Trophoblast cell (in vitro differentiated cells and primary cell): ENCODE results near the gene PAEP.

ENCODE experiments used
- DNase-seq, 2 donors: peaks; one replicate each; pipeline ENCODE4 v3.0.0-alpha.2; 2016
- H2AFZ ChIP-seq: 2 replicates; pipeline ENCODE4 v1.6.1; 2013; ENCODE audit warnings: low read length, moderate library complexity, mild to moderate bottlenecking; ENCODE audit not compliant: insufficient read depth, poor library complexity
- H2AK5ac ChIP-seq: 2 replicates; pipeline ENCODE4 v1.6.1; 2013; ENCODE audit warnings: mild to moderate bottlenecking, low read length
- H2BK120ac ChIP-seq: 2 replicates; pipeline ENCODE4 v1.6.1; 2013; ENCODE audit warnings: low read length, mild to moderate bottlenecking, moderate library complexity; ENCODE audit not compliant: insufficient read depth, poor library complexity
- H2BK12ac ChIP-seq: 2 replicates; pipeline ENCODE4 v1.6.1; 2013; ENCODE audit warnings: mild to moderate bottlenecking, low read length, moderate library complexity
- H2BK5ac ChIP-seq: 2 replicates; pipeline ENCODE4 v1.6.1; 2013; ENCODE audit warnings: low read length, low read depth, moderate library complexity, mild to moderate bottlenecking; ENCODE audit not compliant: poor library complexity
- H3K14ac ChIP-seq: 2 replicates; pipeline ENCODE4 v1.6.1; 2013; ENCODE audit warnings: mild to moderate bottlenecking, low read length
- H3K18ac ChIP-seq: 2 replicates; pipeline ENCODE4 v1.6.1; 2013; ENCODE audit warnings: mild to moderate bottlenecking, low read length
- H3K23ac ChIP-seq: 2 replicates; pipeline ENCODE4 v1.6.1; 2013; ENCODE audit warnings: low read length
- H3K27ac ChIP-seq: 2 replicates; pipeline ENCODE4 v1.5.1; 2013; ENCODE audit warnings: low read depth, mild to moderate bottlenecking, inconsistent platforms, low read length, moderate library complexity
- H3K27me3 ChIP-seq: 2 replicates; pipeline ENCODE4 v1.6.1; 2013; ENCODE audit warnings: inconsistent platforms, mild to moderate bottlenecking, low read length, moderate library complexity; ENCODE audit not compliant: insufficient read depth
- H3K36me3 ChIP-seq, 2 experiments: 1 replicate in 1 of 2; 2 replicates in 1 of 2; pipeline ENCODE4 v1.6.1; 2013; ENCODE audit warnings: low read length in 2 of 2, mild to moderate bottlenecking in 2 of 2, moderate library complexity in 1 of 2; ENCODE audit not compliant: insufficient read depth in 2 of 2, control insufficient read depth in 1 of 2
- H3K4ac ChIP-seq: 2 replicates; pipeline ENCODE4 v1.6.1; 2013; ENCODE audit warnings: low read depth, mild to moderate bottlenecking, low read length, moderate library complexity
- H3K4me1 ChIP-seq, 2 experiments: 1 replicate in 1 of 2; 2 replicates in 1 of 2; pipeline ENCODE4 v1.6.1; 2013; ENCODE audit warnings: low read length in 2 of 2, mild to moderate bottlenecking in 2 of 2, moderate library complexity in 1 of 2; ENCODE audit not compliant: insufficient read depth in 2 of 2, control insufficient read depth in 1 of 2
- H3K4me2 ChIP-seq: 2 replicates; pipeline ENCODE4 v1.6.1; 2013; ENCODE audit warnings: inconsistent platforms, mild to moderate bottlenecking, low read length, moderate library complexity
- H3K4me3 ChIP-seq: 2 replicates; pipeline ENCODE4 v1.5.1; 2013; ENCODE audit warnings: mild to moderate bottlenecking, low read depth, low read length, inconsistent platforms
- H3K79me1 ChIP-seq: one replicate; pipeline ENCODE4 v1.6.1; 2013; ENCODE audit warnings: low read length
- H3K79me2 ChIP-seq: 2 replicates; pipeline ENCODE4 v1.6.1; 2013; ENCODE audit warnings: low read length, mild to moderate bottlenecking; ENCODE audit not compliant: control insufficient read depth, insufficient read depth, poor library complexity
- H3K9ac ChIP-seq: 2 replicates; pipeline ENCODE4 v1.6.1; 2013; ENCODE audit warnings: mild to moderate bottlenecking, low read length
- H3K9me3 ChIP-seq: 2 replicates; pipeline ENCODE4 v1.6.1; 2013; ENCODE audit warnings: low read depth, mild to moderate bottlenecking, control low read depth, inconsistent platforms, low read length; ENCODE audit not compliant: insufficient read depth
- H4K12ac ChIP-seq: 2 replicates; pipeline ENCODE4 v1.6.1; 2013; ENCODE audit warnings: low read depth, mild to moderate bottlenecking, low read length, moderate library complexity
- H4K8ac ChIP-seq: 2 replicates; pipeline ENCODE4 v1.6.1; 2013; ENCODE audit warnings: low read depth, mild to moderate bottlenecking, low read length, moderate library complexity
- H4K91ac ChIP-seq: one replicate; pipeline ENCODE4 v1.6.1; 2013; ENCODE audit warnings: low read depth, mild to moderate bottlenecking, low read length, moderate library complexity
- WGBS: extraction: QIAGEN DNeasy Blood & Tissue Kit; methylation state at CpG from one replicate; pipeline ENCODE4 v1.1.7; 2013; ENCODE audit warnings: missing lambda C conversion rate; ENCODE audit not compliant: insufficient read length, insufficient coverage; ENCODE audit errors: extremely low coverage; 5-methylcytosine and 5-hydroxymethylcytosine counted together

PAEP gene

DNA sequence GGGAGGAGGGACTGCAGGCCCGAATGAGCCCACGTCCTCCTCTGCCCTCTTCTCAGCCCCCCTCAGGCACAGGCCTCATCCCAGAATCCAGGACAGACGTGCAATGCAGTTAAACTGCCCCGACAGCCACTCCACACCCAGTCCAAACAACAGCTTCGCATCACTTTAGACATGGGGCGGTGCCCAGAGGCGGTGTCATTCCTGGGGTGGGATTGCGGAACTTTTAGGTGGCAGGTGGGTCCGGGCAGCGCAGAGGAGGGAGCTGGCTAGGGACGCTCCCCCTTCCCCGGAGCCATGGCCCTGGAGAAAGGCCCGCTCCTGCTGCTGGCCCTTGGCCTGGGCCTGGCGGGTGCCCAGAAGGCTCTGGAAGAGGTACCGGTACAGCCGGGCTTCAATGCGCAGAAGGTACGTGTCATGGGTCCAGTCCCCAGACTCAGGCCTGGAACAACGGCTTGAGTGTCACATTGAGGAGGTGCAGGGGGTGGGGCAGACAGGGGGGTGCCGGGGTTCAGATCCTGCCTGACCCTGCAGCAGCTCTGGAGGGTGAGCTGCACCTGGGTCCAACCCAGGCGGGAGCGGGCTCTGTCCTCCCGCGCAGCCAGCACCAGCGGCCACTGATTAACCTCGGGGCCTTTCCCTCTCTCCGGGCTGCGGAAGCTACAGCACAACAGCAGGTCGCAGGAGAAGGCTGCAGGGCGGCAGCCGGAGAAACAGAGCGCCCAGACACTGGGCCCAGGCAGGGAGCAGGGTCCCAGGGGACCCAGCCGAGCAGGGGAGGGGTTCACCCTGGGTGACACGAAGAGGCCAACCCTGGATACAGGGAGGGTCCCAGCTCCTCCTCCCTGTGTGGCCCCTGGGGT, 52.6 kb downstream of the PAEP start:
- Histone ChIP-seq H2AFZ (no peak overlapping the region), H2AK5ac (no peak overlapping the region), H4K12ac (no peak overlapping the region), H3K27ac (no peak overlapping the region), H4K91ac (no peak overlapping the region), H2BK12ac (no peak overlapping the region), H3K79me2 (no peaks in the 10 kb centered on the region), H3K4me3 (no peak overlapping the region), H2BK5ac (no peak overlapping the region), H3K9me3 (peaks cover 11% of the 10 kb centered on the region), H3K36me3 (no peaks in the 10 kb centered on the region), H3K4me2 (no peak overlapping the region), H3K14ac (no peak overlapping the region), H2BK120ac (no peak overlapping the region), H3K23ac (no peak overlapping the region), H3K79me1 (no peaks in the 10 kb centered on the region), H3K27me3 (no peaks in the 10 kb centered on the region), H3K9ac (no peak overlapping the region), H3K4me1 (no peaks in the 10 kb centered on the region), H4K8ac (no peak overlapping the region), H3K18ac (no peak overlapping the region), H3K4ac (no peak overlapping the region)
- no CpG with 5 or more reads among the region's 34 CpGs for WGBS
- no peak for DNase-seq

DNA sequence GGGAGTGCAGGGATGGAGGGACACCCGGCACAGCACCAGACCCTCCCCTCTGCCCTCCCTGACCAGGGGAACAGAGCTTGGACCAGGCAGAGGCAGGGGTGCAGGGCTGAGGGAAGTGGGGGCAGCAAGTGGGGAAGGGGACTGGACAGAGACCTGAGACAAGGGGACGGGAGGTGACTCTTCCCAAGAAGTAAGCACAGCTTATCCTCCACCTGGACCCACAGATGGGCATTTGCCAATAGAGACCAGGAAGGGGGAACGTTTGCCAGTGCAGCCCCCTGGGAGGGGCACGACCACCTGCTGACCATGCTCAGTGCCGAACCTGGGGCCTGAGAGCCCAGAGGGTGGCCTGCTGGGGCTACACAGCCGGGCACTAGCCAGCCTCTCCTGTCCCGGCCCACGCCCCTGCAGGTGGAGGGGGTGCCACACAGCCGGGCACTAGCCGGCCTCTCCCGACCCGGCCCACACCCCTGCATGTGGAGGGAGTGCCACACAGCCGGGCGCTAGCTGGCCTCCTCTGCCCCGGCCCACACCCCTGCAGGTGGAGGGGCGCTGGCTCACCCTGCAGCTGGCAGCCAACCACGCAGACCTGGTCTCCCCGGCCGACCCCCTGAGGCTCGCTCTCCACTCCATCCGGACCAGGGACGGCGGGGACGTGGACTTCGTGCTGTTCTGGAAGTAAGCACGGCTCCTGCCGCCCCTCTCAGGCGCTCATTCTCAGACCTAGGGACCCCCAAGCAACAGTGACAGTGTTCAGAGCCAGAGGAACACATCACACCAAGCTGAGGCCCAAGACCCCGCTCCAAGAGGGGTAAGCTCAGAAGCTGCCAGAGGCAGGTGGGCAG, 53.5 kb downstream of the PAEP start:
- Histone ChIP-seq H2BK5ac (no peak overlapping the region), H3K79me1 (no peaks in the 10 kb centered on the region), H3K9ac (no peak overlapping the region), H3K27me3 (no peaks in the 10 kb centered on the region), H4K12ac (no peak overlapping the region), H3K18ac (no peak overlapping the region), H3K27ac (no peak overlapping the region), H2AK5ac (no peak overlapping the region), H3K9me3 (peaks cover 11% of the 10 kb centered on the region), H3K4ac (no peak overlapping the region), H2AFZ (no peak overlapping the region), H3K4me3 (no peak overlapping the region), H3K4me2 (no peak overlapping the region), H4K8ac (no peak overlapping the region), H4K91ac (no peak overlapping the region), H2BK12ac (no peak overlapping the region), H2BK120ac (no peak overlapping the region), H3K14ac (no peak overlapping the region), H3K79me2 (no peaks in the 10 kb centered on the region), H3K36me3 (no peaks in the 10 kb centered on the region), H3K4me1 (no peaks in the 10 kb centered on the region), H3K23ac (no peak overlapping the region)
- DNase-seq = no peak
- no CpG with 5 or more reads among the region's 29 CpGs for WGBS

DNA sequence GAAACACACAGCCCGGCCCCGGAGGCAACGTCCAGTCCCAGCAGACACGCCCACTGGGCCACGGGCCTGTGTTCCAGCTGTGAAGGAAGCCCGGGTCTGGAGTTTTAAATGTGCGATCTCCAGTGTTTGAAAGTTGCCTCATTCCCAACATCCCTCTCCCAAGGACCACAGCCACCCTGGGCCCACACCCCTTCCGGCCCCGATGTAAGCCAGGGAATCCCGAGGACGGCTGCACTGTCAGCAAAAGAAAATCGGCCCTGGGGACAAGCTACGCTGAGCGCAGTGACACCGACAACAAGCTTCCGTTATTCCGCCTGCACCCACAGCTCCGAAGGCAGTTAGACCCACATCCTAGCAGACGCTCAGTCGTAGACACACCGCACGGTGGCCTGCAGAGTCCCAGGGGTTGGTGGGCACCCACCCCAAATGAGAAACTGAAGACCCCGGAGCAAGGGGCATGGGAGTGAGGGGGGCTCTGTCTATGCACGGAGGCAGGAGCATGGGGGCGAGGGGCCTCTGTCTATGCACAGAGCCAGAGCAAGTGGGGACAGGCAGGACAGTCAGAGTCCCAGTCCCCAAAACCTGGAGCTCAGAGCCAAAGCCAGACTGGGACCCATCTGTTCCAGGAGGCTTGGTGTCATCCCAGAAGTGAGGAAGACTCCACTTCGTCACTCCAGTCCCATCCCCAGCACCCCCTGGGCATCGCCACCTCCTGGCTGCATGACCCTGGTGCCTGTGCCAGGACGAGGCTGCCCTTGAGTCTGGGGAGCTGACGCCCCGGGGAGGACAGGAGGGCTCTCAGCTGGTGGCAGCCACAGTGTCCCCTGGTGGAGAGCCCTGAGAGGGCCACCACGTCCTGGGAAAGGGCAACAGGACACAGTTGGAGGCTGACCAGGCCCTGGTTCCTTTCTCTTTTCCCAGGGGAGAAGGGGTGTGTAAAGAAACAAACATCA, 54.4 kb downstream of the PAEP start:
- no peak overlapping the region for H3K4ac ChIP-seq

More for the DNA sequence above, 54.4 kb downstream of the PAEP start:
- no peak overlapping the region for H2AFZ ChIP-seq
- no peak overlapping the region for H2AK5ac ChIP-seq
- peaks cover 8% of the 10 kb centered on the region for H3K9me3 ChIP-seq
- DNase-seq = no peak
- no peak overlapping the region for H2BK5ac ChIP-seq
- no peak overlapping the region for H4K8ac ChIP-seq
- no peak overlapping the region for H3K18ac ChIP-seq
- no peak overlapping the region for H3K14ac ChIP-seq
- no peak overlapping the region for H2BK120ac ChIP-seq
- H3K23ac ChIP-seq = no peak overlapping the region
- no peaks in the 10 kb centered on the region for H3K4me1 ChIP-seq
- no peaks in the 10 kb centered on the region for H3K79me2 ChIP-seq
- WGBS = no CpG with 5 or more reads among the region's 31 CpGs
- H3K36me3 ChIP-seq = no peaks in the 10 kb centered on the region
- no peaks in the 10 kb centered on the region for H3K79me1 ChIP-seq
- no peak overlapping the region for H3K4me3 ChIP-seq
- no peak overlapping the region for H2BK12ac ChIP-seq
- H4K12ac ChIP-seq = no peak overlapping the region
- H4K91ac ChIP-seq = no peak overlapping the region
- H3K27ac ChIP-seq = no peak overlapping the region
- no peak overlapping the region for H3K4me2 ChIP-seq
- no peak overlapping the region for H3K9ac ChIP-seq
- no peaks in the 10 kb centered on the region for H3K27me3 ChIP-seq
